Uterus (tissue), 2 donors: ENCODE measurements around the gene ITSN1.

Source experiments
- POLR2A ChIP-seq, 2 donors: fragments of 450-650 bp; IDR thresholded peaks; one replicate each; pipeline ENCODE4 v1.6.1; 2016; ENCODE audit warnings: antibody characterized with exemption in 2 of 2, mild to moderate bottlenecking in 1 of 2, moderate library complexity in 1 of 2
- TF ChIP-seq, protein P1 (sequence below), 4 experiments: fragments of 200-600 bp in 2 of 4; fragments of 450-650 bp in 2 of 4; sonication (generic) in 2 of 4; IDR thresholded peaks; one replicate each; pipeline ENCODE4 v1.5.1; 2016 to 2019; ENCODE audit warnings: antibody characterized with exemption in 4 of 4, mild to moderate bottlenecking in 2 of 4, moderate library complexity in 1 of 4

DNA sequence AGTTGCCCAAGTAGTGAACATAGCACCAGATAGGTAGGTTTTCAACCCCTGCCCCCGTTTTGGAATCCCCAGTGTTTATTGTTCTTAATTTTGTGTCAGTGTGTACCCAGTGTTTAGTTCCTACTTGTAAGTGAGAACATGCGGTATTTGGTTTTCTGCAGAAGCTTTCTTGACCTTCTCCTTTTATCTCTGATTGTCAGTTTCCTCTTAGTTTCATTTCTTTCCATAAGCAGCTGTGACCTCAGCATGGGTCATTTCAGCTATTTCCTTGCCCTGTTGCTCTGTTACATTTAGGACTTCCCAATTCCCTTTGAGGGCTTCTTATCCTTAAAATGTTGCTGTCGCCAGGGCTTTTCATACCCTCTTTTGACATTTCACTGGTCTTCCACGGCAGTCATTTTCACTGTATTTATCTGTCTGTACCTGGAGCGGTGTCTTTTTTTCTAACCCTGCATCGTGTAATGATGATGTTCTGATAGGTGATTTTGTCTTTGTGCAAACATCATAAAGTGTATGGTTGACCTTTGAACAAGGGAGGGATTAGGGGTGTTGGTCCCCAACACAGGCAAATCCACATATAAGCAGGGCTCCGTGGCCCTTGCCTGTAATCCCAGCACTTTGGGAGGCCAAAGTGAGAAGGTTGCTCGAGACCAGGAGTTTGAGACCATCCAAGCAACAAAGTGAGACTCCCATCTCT is 15.0 kb downstream of the ITSN1 start:
- TF ChIP-seq, protein P1, sequence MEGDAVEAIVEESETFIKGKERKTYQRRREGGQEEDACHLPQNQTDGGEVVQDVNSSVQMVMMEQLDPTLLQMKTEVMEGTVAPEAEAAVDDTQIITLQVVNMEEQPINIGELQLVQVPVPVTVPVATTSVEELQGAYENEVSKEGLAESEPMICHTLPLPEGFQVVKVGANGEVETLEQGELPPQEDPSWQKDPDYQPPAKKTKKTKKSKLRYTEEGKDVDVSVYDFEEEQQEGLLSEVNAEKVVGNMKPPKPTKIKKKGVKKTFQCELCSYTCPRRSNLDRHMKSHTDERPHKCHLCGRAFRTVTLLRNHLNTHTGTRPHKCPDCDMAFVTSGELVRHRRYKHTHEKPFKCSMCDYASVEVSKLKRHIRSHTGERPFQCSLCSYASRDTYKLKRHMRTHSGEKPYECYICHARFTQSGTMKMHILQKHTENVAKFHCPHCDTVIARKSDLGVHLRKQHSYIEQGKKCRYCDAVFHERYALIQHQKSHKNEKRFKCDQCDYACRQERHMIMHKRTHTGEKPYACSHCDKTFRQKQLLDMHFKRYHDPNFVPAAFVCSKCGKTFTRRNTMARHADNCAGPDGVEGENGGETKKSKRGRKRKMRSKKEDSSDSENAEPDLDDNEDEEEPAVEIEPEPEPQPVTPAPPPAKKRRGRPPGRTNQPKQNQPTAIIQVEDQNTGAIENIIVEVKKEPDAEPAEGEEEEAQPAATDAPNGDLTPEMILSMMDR (IDR thresholded peaks at IDR 0.05), result no peak
- TF ChIP-seq POLR2A (IDR thresholded peaks at IDR 0.05), result no peak
